Measurements from ENCODE around the gene MEGF9.

- TF ChIP-seq CTCF (IDR thresholded peaks at IDR 0.05): no peak
- no peak for TF ChIP-seq POLR2A (IDR thresholded peaks at IDR 0.05)
These were observed 142.6 kb downstream of the MEGF9 start for GRCh38 chr9:120571443-120572257.

All from sigmoid colon (tissue), 3 donors.